Epidermal melanocyte (primary cell): Measurements from ENCODE around the gene EXOC2.
A peak's percentile ranks its signal among the peaks of the same experiment; 100 is the strongest.

ENCODE experiments used
- DNase-seq: peaks from one replicate; pipeline ENCODE4 v3.0.0; 2011; ENCODE audit warnings: low spot score; ENCODE audit not compliant: insufficient read length

Gene EXOC2

GRCh38 chr6:692858-693722, at the start of gene EXOC2:
Gene EXOC2 (minus strand): TSS chr6:693139. CDS start chr6:637818, 55,321 bp downstream.
- peak; percentile 64 for DNase-seq

GRCh38 chr6:741410-742339, 48.7 kb upstream of the EXOC2 start:
- no peak for DNase-seq

GRCh38 chr6:736657-737446, 43.9 kb upstream of the EXOC2 start:
- DNase-seq: peak; percentile 50

- no peak for DNase-seq
Measured at GRCh38 chr6:733431-734219, 40.7 kb upstream of the EXOC2 start.

- no peak for DNase-seq
Measured at GRCh38 chr6:731924-732323, 39.0 kb upstream of the EXOC2 start.

- DNase-seq: no peak
Measured at GRCh38 chr6:729606-730320, 36.8 kb upstream of the EXOC2 start.

- DNase-seq: no peak
Measured at GRCh38 chr6:727856-728255, 34.9 kb upstream of the EXOC2 start.

GRCh38 chr6:723540-723939, 30.6 kb upstream of the EXOC2 start:
- DNase-seq: peak; percentile 74

- peak; percentile 65 for DNase-seq
Measured at GRCh38 chr6:722608-723007, 29.7 kb upstream of the EXOC2 start.

- DNase-seq: peak; percentile 73
Measured at GRCh38 chr6:722077-722524, 29.2 kb upstream of the EXOC2 start.

GRCh38 chr6:718345-718744, 25.4 kb upstream of the EXOC2 start:
- no peak for DNase-seq

- DNase-seq: no peak
Measured at GRCh38 chr6:717135-717534, 24.2 kb upstream of the EXOC2 start.

GRCh38 chr6:715709-716491, 23.0 kb upstream of the EXOC2 start:
- DNase-seq: no peak

- DNase-seq: no peak
Measured at GRCh38 chr6:714100-714499, 21.2 kb upstream of the EXOC2 start.

GRCh38 chr6:713351-713750, 20.4 kb upstream of the EXOC2 start:
- no peak for DNase-seq

GRCh38 chr6:712805-713204, 19.9 kb upstream of the EXOC2 start:
- DNase-seq: no peak

GRCh38 chr6:711925-712324, 19.0 kb upstream of the EXOC2 start:
- DNase-seq: no peak

GRCh38 chr6:710601-711571, 17.9 kb upstream of the EXOC2 start:
- DNase-seq: peak; percentile 64
